AML-193 (cell line): ENCODE data around the gene DOK4.

Experiments used
- DNase-seq, 2 experiments: peaks; one replicate each; lab custom pipeline; 2025; lab: John Stamatoyannopoulos, UW

The DOK4 gene

DNA sequence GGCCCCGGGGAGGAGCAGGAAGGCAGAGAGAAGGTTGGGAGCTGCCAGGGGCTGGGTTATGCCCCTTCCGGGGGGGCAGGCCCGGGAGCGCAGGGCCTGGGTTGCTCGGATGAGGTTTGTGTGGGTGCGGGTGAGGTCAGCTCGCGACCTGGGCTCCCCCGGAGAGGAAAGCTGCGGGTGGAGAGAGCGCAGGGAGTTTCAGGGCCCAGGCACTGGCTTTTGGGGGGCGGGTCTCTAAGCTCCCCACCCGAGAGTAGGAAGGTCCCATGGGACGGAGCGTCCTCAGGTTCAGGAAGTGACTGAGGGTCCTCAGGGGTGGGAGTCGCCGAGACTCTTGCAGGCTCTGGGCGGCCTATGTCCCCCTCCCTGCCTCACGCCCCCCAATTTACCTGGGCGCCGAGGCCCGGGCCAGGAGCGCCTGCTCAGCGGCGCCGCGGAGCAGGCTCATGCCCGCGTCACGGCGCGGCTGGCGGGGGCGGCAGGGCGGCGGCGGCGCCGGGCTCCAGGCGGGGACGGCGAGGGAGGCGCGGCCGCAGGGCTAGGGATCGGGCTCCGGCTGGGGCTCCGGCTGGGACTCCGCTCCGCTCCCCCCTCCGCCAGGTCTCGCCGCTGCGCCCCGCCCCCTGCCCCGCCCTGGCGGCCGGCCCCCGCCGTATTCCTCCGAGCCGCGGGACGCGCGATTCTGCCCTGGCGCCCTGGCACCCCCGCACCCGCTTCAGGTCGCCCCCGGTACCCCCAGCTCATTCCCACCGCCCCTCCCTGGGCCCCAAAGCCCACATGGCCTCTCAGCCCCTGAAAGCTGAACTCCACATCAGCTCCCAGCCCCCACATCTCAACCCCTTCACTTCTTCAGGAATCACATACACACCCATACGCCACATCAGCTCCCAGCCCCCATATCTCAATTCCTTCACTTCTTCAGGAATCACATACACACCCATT, at the start of gene DOK4:
TSS of gene DOK4 (minus strand) at position 578 of the 942 bp plus-strand sequence. CDS start 6,986 bp downstream, outside the sequence.
- peak; percentile 36 to 67 for DNase-seq

DNA sequence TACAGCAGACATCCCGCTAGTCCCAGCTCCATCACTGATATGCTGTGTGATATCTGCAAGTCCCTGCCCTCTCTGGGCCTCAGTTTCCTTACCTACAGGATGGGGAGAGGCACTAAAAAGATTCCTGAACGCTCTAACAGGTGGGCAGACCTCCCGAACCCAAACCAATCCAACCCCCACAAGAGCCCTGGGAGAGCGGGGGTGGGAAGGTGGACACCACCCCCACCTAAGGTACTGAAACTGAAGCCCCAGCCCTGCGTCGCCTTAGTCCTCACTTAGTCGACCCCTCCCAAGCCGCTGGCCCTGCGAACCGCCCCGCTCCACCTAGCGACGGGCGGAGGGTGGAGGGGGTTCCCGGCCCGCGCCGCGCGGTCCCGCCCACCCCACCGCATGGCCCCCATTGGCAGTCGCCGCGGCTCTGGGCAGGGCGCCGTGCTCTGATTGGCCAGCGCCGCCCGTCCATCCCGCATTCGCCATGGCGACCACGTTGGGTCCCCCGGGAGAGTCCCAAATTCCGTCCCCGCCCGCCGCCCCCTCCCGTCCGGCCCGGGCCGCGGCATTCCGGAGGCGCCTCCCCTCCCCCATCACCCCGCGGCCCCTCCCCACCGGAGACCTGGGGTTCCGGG, 49.5 kb upstream of the DOK4 start:
- DNase-seq = peak; percentile 43 to 66

DNA sequence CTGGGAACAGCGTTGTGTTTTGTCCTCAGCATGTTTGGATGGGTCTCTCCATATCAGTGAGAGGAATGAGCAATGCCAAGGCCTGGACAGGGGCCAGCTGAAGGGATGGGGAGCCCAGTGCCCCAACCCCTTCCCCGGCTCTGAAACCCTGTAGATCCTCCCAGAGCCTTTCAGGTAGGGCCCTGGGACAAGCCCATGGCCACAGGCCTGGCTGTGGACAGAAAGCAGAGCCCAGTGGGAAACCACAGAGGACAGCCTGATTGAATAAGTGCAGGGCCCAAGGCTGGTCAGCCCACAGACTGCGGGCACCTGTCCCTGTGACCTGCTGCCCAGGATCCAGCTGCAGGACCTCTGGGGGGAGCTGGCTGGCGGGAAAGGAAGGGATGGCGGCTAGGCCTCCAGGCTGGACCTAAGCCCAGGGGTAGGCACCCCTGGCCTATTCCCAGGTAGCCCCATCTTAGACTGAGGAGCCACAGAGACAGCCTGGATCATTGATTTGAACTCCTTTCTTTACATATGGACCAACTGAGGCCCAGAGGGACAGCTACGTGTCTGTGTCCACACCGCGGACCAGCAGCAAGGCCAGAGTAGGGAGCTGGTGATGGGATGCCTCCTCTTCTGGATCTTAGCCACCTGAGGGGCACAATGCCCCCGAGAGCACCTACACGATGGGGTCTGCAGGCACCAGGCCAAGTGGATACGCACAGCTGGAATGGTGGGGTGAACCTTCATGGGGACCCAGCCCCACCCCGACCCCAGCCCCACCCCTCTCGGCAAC, 48.8 kb upstream of the DOK4 start:
- no peak for DNase-seq

DNA sequence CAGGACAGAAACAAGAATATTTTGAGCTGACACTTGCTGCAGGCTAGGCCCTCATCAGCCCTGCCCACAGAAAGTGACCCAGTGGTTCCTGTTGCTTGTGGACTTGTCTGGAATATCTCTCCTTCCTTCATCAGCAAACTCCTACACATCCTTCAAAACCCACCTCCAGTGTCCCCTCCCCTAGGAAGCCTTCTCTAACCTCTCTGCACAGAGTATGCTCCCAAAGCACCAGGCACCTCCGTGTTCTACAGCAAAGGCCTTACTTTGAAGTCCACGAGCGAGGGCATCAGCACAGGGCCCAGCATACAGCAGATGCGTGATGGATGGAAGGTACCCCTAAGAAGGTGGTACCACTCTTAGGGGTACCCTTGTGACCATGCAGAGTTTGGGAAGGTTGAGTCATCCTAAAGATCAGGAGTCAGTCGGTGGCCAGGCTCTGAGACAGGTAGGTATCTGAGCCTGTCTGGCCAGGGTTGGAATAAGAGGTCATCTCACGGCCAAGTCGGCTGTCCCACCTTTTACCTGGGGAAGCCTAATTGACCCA, 48.1 kb upstream of the DOK4 start:
- DNase-seq = no peak

DNA sequence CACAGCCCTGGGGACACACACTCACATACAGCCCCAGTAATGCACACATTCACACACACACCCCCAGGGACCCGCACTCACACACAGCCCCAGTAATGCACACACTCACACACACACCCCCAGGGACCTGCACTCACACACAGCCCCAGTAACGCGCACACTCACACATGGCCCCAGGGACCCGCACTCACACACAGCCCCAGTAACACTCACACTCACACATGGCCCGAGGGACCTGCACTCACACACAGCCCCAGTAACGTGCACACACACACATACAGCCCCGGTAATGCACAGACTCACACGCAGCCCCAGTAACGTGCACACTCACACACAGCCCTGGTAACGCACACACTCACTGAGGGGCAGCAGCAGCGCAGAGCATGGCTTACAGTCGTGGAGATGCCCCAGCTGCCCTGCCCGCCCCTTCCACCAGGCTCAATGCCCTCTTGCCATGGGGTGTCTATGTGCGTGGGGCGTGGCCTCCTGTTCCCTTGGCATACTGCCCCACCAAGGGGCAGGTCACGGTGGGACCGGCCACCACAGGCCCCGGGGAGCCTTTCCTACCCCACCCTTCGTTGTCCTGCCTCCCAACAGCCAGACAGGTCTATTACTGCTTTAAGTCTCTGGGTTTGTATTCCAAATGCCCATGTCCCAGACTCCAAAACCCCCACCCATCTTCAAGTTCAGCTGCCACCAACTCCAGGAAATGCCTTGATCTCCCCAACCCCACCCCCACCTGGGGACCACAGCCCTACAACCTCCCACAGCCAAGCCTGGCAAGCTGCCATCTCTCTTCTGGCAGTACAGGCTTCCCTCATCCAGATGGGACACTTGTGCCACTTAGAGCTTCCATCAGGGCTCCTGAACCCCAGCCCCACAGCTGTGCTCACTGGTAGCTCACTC, 47.4 kb upstream of the DOK4 start:
- DNase-seq = no peak

DNA sequence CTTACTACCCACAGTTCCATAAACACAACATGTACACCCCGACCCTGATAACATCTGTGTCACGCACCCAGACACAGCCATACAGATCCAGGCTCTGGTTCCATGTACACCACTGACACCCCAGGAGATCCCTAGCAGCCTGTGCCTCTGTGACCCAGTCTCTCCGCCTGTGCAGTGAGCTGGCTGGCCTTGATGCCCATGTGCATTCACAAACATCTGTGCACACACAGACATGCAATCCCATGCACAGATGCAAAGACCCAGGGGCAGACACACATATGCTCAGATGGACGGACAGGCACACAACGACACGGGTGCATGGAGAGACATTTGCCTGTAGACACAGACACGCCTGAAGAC, 46.0 kb upstream of the DOK4 start:
- DNase-seq = no peak

DNA sequence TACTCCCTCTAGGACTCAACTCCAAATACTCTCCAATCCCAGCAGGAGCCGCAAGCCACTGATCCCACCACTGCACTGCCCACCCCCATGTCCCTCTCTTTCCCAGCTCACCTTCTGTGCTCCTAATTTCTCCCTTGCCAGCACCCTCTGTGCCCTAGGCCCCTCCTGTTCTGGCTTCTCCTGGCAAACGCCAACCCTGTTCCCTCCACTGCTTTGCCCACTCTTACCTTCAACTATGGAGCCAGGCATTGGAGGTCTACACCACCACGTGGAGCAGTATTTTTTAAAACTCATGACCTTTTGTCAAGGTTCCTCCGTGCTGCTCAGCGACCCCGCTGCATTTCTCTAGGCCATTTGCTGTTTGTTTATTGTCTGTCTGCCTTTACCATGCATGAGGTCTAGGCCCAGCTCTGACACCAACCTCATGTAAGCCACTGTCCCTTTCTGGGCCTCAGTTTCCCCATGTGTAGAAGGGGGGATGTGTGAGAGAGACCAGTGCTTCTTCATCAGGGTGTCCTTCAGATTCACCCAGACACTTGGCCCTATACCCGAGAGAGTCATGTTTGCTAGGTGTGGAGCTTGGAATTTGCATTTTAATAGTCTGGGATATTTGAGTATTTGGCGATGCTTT, 45.5 kb upstream of the DOK4 start:
- no peak for DNase-seq

DNA sequence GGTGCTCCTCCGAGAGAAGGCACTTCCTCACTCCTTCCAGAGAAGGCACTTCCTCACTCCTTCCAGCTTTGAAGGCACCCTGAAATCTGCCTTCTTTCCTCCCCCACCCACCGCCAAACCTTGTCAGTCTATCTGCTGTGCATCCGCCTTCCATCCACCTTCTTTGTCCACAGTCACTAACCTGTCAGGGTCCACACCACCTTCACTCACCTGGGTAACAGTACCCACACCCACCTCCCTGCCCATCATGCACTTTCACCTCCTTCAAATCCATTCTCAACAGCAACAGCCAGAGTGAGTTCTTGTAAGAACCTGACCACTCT, 44.9 kb upstream of the DOK4 start:
- DNase-seq = no peak

DNA sequence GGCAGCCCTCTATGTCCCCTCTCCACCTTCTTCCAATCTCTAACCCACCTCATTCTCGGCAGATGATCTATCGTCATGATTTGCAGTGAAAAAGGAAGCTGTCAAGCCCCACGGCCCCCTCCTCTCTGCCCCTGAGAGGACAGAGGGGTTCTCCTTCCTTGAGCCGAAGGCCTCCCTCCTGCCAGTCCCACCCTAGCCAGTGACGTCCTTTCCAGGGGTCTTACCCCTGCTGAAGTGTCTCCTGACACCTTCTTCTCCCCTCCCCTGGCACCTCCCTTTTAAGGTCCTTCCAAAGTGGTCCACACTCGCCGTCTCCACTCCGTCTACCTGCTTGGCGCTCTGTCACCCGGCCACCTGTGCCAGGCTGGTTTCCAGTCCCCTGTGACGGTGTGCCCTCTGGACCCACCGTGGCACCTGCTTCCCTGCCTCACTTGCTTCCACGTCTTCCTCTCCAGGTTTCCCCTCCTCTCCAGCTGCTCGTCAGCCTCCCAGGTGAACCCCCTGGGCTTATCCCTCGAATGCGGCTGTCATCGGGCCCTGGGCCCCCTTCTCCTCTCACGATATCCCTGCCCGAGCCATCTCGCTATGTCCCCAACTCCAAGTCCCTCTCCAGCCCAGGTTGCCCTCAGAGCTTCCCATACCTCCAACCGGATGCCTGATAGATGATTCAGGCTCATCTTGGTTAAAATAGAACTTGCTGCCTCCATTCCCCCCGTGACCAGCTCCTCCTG, 44.4 kb upstream of the DOK4 start:
- DNase-seq = no peak

DNA sequence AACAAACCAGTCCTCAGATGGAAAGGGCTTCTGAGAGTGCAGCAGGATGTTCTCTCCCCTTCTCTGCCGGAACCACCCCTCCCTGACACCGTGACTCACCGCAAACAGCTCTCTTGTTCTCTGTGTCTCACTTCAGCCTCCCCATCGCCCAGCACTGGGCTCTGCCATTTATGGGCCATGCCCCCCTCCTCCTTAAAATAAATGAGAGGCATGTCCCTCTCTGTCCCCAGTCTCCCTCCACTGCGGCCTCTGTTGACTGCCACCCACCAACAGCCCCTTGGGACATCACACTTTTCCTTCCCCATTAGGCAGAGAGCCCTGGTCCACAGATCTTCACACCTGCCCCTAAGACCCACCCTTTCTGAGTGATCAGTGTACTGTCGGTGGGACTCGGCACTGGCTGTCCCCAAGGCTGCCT, 43.8 kb upstream of the DOK4 start:
- DNase-seq = peak in 1 of 2 experiments; percentile 11

DNA sequence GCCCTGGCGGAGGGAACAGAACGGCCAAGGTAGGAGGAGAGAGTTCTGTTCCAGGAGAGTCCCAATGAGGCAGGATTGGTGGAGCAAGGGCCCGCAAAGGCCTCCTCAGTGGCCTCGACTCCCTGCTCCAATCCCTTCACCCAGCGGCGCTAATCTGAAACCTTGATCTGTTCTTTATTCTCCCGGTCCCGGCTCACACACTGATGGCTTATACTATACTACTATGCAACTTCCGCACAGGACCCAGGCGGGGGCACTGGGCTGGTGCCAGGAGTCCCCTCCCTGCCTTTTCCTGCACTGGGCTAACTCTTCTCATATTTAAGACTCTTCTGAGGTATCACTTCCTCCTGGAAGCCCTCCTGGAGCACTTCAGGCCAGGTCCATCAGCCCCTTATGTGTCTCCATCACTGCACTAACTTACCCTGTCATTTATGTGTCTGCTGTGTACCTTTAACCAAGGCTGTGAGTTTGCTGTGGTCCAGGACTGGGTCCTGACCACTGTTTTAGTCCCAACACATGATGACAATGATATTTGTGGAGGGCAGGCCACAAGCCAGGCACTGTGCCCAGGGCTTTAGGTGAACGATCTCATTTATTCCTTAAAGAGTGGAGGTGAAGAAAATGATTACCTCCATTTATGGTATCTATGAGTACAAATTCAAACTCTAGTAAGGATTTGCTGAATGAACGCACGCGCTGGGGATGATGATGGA, 43.3 kb upstream of the DOK4 start:
- no peak for DNase-seq

DNA sequence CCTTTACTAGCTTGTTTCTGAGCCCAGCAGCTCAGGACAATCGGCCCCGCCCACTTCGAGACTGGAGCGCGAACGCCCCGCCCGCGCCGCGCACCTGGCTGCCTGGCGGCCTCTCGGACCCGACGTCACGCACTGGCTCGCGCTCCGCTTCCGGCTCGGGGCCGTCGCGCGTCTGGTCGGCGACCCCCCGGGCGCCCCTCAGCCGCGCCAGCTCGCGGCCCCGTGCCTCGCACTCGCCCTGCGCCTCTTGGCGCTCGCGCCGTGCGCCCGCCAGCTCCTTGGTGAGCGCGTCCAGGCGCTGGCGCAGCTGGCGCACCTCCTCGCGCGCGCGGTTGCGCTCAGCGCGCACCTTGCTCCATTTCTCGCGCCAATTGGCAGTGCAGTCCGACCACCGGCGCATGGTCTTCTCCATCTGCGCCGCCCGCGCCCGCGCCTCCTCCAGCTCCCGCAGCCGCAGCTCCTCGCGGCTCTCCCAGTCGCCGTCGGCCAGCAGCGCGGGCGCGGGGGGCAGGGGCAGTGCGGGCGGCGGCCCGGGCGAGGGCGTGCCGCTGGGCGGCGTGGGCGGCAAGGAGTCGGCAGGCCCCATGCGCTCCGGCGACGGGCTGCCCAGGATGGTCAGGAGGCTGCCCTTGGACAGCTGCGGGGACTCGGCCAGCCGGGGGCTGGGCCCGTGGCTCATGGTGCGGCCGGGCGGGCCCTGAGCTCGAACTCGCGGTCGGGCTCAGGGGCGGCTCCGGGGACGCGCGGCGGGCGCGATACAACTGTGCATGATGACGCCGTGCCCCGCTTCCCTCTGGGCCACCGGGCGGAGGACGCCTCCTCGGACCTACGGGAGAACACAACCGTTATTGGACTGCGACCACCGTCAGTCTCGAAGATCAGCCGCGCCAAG, 42.5 kb upstream of the DOK4 start:
- no peak for DNase-seq

DNA sequence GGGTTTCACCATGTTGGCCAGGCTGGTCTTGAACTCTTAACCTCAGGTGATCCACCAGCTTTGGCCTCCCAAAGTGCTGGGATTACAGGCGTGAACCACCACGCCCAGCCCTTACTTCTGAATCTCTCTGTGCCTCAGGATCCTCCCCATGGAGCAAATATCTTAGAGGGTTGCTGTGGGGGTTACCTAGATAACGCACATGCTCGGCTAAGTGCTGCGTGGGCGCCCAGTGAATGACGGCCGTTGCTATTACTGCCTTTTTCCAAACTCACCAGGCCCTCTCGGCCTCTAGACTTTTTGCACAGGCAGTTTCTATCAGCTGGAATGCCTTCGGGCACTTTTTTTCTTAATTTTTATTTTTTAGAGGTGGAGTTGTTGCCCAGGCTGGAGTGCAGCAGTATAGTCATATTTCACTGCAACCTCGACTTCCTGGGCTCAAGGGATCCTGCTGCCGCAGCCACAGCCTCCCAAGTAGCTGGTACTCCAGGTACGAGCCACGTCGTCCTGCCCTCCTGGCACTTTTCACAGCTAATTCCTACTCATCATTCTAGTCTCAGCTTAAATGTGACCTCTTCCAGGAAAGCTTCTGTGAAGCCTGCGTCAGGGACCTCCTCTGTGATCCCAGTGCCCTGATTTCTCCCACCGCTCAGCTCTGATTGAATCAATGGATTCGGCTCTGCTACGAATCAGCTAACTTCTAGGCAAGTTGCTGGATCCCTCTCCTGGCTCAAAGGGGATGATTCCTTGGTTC, 41.5 kb upstream of the DOK4 start:
- DNase-seq = no peak

DNA sequence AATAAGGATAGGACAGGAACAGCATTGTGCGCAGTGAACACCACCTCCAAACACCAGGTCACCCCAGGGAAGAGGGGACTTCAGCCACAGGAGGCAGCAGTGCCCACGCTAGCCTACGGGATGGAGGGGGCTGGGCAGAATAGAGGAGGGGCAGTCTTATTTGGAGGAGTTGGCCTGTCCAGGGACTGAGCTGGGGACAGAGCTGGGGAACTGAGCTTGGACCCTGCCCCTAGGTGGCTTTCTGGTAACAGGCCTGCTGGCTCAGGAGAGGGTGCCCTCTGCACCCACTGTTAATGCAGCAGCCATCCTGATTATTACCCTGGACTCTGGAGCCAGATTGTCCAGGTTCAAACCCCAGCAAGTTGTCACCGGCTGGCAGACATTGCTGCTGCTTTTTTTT, 40.7 kb upstream of the DOK4 start:
- no peak for DNase-seq

DNA sequence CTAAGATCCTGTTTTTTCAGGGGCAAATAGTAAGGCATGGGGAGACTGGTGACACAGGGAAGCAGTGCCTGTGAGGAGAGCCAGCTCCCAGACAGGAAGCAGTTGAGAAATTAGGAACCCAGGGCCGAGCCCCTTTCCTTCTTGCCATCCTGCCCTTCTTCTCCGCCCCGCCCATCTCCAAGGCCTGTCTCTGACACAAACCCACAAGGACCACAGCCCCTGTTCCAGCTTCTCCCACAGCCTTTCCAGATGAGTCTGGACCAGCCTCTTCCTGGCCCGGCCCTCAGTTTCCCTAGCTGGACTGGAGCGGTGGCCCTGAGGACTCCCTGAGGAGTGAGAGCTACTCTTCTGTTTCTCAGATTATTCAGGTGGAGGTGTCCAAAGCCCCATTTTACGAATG, 40.2 kb upstream of the DOK4 start:
- no peak for DNase-seq

DNA sequence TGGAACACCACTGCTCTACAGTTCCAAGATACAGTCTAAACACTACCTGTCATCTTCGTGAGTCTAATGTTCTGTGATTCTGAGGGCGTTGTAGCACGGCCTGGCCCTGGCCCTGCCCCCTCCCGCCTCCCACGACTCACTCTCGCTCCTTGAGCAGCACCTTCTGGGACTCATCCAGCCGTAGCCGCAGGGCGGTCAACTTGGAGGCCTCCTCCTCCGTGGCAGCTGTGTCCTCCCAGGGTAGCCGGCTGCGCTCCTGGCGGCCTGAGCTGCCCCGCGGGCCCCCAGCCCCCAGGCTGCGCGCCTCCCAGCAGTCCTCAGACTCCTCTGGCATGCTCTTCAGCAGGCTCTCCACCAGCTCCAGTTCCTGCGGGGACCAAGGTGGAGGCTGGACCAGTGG, 39.5 kb upstream of the DOK4 start:
- DNase-seq = no peak

DNA sequence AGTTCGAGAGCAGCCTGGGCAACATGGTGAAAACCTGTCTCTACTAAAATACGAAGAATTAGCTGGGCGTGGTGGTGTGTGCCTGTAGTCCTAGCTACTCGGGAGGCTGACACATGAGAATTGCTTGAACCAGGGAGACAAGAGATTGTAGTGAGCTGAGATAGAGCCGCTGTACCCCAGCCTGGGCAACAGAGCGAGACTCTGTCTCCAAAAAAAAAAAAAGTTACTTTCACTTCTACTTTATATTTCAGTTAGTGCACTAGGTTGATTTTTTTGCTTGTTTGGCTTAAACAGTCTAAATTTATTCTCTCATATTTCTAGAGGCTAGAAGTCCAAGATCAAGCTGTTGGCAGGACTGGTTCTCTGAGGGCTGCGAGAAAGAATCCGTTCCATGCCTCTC, 36.7 kb upstream of the DOK4 start:
- no peak for DNase-seq

DNA sequence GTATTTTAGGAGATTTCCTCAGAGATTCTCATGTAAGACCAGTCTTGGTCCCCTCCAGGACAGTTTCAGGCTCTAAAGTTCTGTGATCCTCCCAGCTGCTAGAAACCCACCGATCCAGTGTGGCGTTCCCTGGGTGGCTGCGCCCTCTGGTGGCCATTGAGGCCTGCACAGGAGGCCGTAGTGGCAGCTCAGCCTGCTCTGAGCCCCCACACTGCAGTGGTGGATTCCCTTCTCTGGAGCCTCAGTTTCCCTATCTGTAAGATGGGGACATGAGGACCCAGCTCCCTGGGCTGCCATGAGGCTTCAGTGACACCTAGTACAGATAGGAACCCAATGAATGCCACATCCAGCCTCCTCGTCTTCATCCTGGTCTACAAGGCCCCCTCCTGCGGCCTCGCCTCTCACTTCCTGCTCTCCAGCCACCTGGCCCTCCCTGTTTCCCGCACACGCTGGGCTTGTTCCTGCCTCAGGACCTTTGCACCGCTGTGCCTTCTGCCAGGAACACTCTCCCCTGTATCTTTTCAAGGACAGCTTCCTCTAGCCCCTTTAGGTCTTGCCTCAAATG, 33.6 kb upstream of the DOK4 start:
- peak; percentile 19 to 40 for DNase-seq
